ENCODE measurements around the gene COL8A1. TPM values are rescaled to one million over a fixed set of nuclear protein-coding genes. Genes with fewer than 3 reads are reported as not detected.
A peak's percentile ranks its signal among the peaks of the same experiment; 100 is the strongest.

COL8A1 gene
- total and polyA plus RNA-seq, 9 of the 15 experiments (the other 6 are each of a cell fraction or from before 2014, with no cell fraction given), result 0.07 TPM; not detected in 8

- TF ChIP-seq ZMIZ1 (IDR thresholded peaks at IDR 0.05; ENCODE audit: low read depth in 2 of 2, low read length in 2 of 2) (no peak), JUND (IDR thresholded peaks at IDR 0.05; ENCODE audit: borderline replicate concordance, low read depth, low read length) (peak; percentile 47), JUND (tag; IDR thresholded peaks at IDR 0.05; ENCODE audit: borderline replicate concordance, low read depth, low read length) (peak; percentile 88; the same call in 2 of the 3 replicates), FOSL1 (tag; conservative IDR thresholded peaks at IDR 0.05) (peak; percentile 83), GTF2E2 (tag; IDR thresholded peaks at IDR 0.05) (peak; percentile 93), PKNOX1 (IDR thresholded peaks at IDR 0.05) (0 out of 2 replicates have a peak, but pooled peaks have one; percentile 17), DPF2 (IDR thresholded peaks at IDR 0.05) (peak; percentile 63), GABPA (tag; conservative IDR thresholded peaks at IDR 0.05; ENCODE audit: low read depth) (peak; percentile 75), CTBP1 (IDR thresholded peaks at IDR 0.05; ENCODE audit: borderline replicate concordance) (peak; percentile 53), ILK (tag; IDR thresholded peaks at IDR 0.05; ENCODE audit: borderline replicate concordance, low read depth) (peak; percentile 97), ZNF785 (CRISPR knock-in tag; IDR thresholded peaks at IDR 0.05) (peak; percentile 92), NFIC (IDR thresholded peaks at IDR 0.05) (0 out of 2 replicates have a peak, but pooled peaks have one; percentile 19), RNF219 (CRISPR knock-in tag; IDR thresholded peaks at IDR 0.05) (peak; percentile 98), CUX1 (CRISPR knock-in tag; IDR thresholded peaks at IDR 0.05) (peak; percentile 96), GATAD2A (IDR thresholded peaks at IDR 0.05) (no peak)
These were observed 138.3 kb downstream of the COL8A1 start (continued) for GRCh38 chr3:99776516-99777209.
